ENCODE measurements around the gene CARD9.

The CARD9 gene

DNA sequence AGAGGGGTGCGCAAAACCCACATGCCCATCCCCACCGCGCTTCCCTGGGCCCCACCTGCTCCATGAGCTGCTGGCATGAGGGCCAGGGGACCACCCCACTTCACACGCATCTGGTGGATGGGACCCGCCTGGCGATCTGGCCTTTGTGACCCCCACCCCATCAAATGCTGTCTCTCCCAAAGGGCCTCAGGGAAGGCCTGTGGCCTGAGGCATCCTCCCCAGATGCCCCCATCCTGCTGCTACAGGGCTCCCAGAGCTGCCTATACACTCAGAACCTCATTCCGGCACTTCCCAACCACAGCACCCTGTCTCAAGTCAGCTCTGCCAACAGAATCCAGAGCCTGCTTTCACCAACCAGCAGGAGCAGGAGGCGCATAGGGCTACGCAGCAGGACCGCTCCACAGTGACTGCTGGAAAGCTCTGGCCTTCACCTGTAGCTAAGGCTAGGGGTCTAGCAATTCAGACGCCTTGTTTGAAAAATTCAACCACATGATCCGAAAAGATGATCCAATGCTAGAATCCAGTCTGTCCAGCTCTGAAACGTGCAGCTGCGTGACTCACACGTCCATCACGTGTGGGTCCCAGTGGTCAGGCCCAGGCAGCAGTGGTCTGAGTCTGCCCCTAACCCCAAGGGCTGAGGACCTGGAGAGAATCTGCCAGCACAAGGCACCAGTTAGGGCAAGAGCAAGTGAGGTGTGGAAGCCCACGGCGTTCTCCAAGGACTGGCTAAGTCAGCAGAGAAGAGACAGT is 27.9 kb upstream of the CARD9 start:
- DNase-seq (ENCODE audit: low read depth): no peak

DNA sequence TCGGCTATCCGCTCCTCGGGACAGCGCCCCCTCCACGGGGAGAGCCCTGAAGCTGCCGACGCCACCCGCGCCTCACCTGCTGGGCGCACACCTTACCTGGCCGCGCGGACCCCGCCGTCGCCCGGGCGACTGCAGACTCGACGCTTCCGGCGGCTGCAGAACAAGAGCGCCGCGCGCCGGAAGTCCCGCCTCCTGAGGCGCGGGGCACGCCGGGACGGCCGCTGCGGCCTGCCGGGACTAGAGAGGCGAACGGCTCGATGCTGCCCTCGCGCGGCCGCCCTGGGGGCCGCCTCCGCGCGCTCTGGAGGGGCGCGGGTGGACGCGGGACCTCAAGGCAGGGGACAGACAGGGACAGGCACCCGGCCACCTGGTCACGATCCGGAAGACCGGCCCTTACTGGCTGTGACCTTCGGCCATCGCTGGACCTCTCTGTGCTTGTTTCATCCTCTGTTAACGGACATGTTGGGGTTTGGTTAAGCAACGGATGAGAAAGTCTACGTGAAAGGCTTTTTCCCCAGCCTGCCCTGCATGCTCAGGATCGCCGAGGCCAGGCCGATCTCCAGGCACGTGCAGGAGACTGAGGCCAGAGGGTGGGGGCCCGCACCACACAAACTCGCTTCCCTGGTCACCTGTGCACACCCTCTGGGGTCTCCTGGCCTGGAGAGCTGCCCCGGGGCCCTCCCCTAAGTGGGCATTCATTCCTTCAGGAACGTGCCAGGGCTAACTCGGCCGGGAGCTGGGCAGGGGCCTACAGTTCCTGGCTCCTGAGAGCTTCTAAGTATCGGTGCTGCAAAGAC is 26.8 kb upstream of the CARD9 start, which contains the start of gene SNAPC4:
SNAPC4 (minus strand) TSS at position 133 of the 797 bp plus-strand sequence. CDS start 1,742 bp downstream, outside the sequence.
- peak; percentile 70 for DNase-seq (ENCODE audit: low read depth)

DNA sequence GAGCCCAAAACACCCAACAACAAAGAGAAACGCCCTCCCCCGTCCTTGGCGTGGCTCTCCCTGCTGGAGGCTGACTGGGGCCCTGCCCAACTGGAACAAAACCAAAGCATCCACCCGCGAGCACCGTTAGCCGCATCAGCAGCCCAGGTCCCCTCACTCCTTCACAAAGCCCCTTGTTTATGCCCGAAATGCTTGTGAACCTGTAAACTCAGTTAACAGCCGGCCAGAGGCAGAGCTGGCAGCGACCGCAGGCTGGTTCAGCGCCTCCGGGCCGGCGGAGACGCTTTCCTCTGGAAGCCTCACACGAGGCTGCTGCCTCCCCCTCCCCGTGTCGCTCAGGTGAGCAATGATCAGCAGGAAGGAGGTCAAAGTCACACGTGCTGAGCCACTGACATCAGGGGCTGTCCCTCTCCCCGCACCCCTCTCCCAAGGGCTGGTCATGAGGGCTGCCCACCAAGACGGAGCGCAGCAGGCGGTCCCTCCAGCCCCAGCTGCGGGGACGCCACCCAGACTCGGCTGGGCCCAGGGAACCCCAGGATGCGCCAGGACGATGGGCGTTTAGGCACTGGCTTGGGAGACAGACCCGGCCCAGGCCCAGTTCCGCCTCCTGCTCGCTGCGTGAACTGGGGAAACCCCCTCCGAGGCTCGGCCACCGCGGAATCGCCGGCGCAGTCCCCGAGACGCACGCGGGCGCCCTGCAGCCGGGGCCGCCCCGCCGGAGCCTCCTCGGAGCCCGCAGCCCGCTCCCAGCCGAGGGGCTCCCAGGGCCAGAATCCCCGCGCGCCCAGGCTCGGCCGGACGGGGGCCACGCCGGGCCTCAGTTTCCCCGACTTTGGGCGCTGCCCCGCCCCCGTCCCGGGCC is 25.9 kb upstream of the CARD9 start:
- DNase-seq (ENCODE audit: low read depth): no peak

DNA sequence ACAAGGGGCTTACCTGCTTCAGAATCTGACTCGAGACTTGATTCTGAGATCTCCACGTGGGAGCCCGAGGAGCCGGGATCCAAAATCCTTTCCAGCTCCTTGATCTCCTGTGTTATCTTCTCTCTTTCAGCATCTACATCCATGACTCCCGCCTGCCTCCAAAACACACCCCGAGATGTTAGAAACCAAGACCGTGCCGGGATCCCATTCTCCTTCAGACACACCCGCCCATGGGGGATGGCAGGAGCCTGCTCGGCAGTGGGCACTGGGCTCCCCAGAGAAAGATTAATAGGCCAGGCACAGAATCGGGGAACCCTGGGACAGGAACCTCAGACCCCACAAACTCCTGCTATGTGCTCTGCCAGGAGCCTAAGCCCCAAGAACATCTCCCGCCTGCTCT is 24.8 kb upstream of the CARD9 start:
- no peak for DNase-seq (ENCODE audit: low read depth)

DNA sequence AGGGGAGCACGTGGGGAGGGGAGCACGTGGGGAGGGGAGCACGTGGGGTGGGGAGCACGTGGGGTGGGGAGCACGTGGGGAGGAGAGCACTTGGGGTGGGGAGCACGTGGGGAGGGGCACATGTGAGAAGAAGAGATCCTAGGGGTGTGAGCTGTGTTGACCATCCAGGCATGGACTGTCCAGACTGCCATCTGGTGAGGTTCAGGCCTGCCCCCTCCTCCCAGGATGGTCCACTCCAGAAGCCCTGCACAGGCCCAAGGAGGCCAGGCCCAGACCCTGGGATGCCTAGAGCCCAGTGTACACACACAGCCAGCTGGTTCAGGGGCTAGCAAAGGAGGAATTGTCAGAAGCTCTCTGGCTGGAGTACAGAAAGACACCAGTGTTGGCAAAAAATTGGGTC is 24.2 kb upstream of the CARD9 start:
- DNase-seq (ENCODE audit: low read depth): no peak

DNA sequence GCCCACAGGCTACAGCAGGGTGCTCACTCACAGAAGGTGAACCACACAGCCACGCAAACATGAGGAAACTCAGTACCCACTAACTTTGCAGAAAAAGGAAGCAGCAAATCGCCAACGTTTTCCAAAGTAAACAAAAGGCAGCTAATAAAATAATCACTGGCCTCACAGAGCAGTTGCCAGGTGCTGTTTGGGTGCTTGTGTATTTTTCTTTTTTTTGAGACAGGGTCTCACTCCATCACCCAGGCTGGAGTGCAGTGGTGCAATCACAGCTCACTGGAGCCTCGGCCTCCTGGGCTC is 22.7 kb upstream of the CARD9 start:
- DNase-seq (ENCODE audit: low read depth): no peak

DNA sequence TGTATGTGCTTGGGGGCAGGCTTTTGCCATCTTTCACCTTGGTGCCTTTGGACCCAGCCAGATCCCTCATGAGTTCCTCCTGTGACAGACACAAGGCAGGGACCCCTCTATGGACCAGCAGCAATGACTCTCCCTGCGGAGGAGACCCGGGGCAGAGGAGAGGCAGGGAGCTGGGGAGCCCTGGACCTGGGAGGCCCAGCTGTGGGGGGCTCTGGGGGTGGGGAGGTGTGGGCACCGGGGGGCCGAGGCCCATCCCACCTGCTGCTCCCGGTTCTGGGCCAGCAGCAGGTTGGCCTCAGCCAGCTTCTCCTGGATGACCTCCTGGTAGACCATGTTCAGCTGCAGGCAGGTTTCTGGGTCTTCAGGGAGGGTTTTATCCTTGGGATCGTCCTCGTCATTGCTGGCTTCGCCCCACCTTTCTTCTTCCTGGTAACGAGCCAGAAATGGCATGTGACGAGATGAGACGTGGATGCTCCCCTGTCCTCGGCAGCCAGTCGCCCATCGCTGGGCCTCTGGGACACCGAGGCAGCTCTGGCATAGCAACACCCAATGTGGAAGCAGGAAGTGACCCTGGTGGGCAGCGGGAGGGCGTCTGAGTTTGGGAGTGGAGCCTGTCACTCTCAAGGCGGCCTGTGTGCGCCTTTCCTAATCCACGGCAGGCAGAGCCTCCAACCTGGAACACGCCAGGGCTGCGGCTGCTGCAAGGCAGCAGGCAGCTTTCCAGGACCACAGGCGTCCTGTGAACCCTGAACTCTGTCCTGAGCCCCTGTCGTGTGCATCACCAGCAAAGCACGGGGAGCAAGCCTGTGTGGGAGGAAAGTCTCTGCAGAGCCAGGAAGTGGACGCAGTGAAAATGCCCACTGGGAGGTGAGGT is 22.1 kb upstream of the CARD9 start:
- no peak for DNase-seq (ENCODE audit: low read depth)

DNA sequence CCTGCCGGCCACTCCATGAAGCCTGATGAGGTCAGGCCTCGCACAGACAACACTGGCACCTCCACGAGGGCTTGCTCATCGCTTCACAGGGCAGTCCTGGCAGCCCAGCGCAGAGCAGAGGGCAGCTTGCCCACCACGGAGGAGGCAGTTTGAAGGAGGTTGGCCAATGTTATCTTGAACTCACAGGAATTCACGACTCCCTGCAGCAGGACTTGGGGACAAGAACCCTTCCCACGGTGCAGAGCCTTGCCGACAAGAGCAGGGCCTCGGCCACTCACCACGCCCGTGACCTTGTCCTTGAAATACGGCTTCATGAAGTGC is 21.5 kb upstream of the CARD9 start:
- DNase-seq (ENCODE audit: low read depth): no peak

DNA sequence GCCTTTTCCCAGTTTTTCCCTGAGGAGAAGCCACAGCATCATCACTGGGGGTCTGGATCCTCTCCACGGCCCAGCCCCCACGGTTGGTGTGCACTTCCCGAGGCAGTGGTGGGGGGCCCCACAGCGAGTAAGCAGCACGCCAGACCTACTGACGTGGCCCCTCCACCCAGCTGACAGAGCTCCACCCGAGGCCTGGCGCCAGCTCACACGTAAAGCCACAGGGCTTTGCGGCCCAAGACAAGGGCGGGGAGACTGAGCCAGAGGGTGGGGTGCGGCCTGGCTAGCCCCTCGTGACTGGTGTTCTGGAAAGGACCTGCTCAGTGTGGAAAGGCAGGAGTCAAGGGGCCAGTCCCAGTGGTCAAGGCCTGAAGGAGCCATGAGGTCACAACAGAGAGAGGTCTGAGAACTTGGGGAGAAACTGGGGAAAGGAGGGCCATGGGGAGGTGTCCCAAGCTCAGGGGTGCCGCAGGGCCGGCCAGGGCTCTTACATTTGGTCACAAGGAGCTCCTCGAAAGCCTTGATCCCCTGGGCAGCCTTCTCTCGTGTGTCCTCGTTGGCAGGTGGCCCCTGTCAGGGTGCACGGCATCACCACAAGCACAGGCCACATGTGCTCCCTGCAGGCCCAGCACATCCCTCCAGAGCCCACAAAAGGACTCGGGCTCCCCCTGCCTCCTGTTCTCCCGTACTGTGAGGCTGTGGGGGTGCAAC is 21.0 kb upstream of the CARD9 start:
- DNase-seq (ENCODE audit: low read depth): no peak

DNA sequence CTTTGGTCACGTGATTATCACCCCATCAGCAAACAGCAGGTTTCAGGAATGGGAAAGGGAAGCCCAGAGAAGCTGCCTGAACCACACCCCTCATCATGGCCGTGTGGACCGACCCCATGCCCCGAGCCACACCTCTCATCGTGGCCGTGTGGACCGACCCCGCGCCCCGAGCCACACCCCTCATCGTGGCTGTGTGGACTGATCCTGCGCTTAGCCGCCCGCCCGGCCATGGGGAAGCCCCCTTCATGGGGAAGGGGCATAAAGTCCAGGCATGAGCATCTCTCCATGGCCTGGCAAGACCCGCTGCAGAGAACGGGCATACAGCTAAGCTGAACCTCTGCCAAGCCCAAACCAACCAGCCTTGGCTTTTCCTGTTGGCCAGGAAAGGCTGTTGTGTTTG is 20.1 kb upstream of the CARD9 start:
- DNase-seq (ENCODE audit: low read depth): no peak

DNA sequence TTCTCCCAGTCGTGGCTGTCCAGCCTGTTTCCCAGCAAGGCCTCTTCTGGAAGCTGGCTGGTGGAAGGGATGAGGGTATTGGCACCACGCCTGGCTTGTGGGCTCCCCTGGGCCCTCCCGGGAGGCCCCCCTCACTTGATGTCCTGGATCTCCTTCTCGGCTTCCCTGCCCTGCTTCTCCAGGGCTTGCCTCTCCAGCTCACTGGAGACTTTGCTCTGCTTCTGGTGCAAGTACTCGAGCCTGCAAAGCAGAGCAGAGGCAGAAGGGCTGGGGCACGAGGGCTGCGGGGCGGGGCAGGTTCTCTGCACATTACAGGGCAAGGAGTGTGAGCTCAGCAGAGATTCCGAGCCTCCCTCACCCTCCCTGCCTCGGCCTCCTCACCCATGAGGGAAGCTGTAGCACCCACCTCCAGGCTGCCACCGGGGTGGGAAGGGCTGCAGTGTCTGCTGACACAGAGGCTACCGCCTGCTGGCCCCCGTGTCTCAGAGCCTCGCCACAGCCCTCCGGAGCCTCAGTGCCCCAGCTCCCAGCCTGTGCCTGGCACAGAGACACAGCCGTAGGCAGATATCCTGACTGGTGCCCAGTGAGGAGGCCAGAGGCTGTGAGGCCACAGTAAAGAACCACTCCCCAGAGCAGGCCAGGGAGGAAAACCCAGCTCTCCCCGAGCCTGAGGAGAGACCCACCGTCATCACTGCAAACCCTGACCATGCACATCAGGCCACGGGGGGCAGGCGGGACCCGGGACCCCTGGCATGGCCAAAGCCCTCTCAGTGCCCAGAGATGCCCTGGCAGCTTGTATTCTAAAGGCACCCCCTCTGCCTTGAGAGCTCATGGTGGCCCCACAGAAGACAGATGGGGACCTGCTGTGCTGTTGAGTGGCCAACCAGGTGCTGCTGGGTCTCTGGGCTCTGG is 19.3 kb upstream of the CARD9 start:
- DNase-seq (ENCODE audit: low read depth): no peak

DNA sequence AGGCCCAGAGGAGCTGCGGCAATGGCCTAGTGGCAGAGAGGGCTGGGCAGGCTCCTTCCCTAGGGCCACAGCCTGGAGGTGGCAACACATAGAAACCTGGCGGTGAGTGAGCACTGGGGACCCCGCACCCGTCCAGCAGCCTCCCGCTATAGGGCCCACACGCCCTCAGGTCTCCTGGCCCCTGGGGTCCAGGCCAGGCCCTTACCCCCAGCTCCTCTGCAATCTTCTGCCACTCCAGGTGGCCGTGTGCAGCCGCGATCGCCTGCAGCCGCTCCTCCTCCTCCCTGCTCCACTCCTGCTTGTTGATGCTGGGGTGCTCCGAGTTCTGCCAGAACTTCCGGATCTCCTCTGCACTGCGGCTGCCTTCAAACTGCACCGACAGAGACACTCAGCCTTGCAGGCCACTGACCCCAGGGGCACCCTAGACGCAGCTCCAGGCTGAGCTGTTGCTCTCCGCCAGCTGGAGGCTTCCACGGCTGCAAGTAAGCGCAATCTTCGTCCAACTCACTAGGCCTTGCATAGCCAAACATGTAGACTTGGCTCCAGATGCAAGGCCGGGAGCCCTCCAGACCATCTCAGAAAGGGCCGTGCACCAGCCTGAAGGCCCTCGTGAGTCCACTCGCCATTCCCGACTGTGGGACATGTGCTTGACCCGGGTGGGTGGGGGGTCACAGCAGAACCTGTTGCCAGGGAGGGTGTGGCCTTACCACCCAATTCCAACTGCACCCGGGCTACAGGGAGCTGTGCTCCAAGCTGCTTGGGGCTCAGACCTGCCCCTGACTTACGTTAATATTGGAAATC is 18.5 kb upstream of the CARD9 start:
- no peak for DNase-seq (ENCODE audit: low read depth)

DNA sequence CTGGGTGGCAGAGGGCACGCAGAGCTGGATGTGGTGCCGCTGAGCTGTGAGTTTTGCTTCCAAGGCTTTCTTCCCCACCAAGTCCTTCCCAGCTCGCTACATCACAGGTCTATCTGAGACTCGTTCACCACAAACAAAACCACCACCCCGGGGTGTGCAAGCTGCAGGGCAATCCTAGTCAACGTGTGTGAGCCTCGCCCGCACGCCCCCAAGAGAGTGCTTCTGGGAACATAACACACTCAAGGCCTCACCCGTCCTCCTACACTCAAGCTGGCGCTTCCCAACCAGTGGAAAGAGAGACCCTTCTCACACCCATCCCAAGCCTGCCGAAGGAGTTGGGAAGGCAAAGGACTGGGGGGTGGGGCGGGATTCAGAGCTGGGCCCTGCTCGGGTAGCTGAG is 15.9 kb upstream of the CARD9 start:
- no peak for DNase-seq (ENCODE audit: low read depth)

DNA sequence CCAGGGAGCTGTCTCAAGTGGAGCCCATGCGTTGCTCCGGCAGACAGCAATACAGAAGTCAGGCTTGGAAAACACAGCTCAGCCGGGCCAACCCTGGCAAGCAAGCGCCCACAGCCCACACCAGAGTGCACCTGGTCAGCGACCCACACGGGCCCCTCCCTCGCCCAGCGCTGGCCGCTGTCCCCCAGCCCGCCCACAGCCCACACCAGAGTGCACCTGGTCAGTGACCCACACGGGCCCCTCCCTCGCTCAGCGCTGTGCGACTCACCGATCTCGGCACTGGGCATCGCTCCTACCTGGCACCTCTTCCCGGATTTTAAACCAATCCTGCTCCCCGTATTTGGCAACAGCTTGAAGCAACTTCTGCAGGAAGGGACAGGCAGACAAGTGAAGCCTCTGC is 13.7 kb upstream of the CARD9 start:
- DNase-seq (ENCODE audit: low read depth): no peak

DNA sequence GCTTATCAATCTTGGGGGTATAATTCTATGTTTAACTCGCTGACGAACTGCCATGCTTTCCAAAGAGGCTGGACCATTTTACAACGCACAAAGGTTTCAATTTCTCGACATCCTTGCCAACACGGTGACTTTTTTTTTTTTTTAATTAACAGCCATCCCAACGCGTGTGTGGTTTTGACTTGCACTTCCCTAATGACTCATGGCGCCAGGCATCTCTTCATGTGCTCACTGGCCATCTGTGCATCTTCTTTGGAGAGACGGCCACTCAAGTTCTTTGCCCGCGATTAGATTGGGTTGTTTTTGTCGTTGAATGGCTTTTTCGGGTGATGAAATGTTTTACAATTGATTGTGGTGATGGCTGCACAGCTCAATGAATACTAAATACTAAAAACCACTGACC is 12.5 kb upstream of the CARD9 start:
- no peak for DNase-seq (ENCODE audit: low read depth)

DNA sequence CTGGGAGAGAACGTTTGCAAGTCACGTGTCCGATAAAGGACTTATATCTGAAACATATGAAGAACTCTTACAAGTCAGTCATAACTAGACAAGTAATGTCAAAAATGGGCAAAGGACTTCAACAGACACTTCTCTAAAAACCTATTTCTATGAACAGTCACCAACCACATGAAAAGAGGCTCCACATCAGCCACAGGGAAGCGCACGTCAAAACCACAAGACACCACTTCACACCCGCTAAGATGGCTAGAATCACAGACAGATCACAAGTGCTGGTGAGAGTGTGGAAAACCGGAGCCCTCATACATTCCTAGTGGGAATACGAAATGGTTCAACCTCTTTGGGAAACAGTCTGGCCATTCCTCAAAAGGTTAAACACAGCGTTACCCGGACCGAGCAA is 11.5 kb upstream of the CARD9 start:
- no peak for DNase-seq (ENCODE audit: low read depth)

DNA sequence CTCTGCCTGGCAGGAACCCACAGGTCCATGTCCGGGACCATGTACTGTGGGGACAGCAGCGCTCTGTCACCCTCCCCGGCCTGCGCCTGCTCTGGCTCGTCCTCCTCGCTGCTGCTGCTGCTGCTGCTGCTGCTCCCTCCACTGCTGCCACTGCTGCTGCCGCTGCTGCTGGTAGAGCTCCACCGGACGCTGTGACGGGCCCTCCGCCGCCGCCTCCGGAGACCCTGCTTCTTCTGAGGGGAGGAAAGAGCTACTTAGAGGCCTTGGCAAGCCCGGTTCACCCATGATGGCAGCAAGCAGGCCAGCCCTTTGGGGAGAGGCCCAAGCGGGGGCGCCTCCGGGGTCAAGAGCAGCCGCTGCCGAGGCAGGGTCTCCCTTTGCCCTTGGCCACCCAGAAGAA is 10.0 kb upstream of the CARD9 start:
- no peak for DNase-seq (ENCODE audit: low read depth)

DNA sequence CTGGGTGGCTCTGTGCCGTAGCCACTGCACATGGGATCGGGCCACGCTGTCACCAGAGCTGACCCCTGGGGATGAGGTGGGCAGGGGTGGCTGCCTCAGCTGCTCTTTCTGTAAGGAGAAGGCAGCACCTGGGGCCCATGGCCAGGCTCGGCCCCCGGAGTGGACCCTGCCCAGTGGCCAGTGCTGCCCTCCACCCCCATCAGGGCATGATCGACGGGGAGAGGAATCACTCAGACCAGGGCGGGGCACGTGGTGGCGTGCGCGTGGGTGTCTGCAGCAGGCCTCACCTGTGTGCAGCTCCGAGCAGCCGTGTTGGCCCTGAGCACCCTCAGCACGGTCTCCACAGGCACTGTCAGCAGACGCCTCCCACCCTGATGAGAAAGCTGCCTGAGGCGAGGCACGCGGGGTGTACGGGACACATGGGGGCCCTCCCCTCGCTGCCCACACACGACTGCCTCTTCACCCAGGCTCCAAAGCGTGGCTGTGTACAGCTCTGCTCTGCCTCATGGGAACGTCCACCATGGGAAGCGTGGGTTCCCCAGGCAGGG is 8.6 kb upstream of the CARD9 start:
- no peak for DNase-seq (ENCODE audit: low read depth)

DNA sequence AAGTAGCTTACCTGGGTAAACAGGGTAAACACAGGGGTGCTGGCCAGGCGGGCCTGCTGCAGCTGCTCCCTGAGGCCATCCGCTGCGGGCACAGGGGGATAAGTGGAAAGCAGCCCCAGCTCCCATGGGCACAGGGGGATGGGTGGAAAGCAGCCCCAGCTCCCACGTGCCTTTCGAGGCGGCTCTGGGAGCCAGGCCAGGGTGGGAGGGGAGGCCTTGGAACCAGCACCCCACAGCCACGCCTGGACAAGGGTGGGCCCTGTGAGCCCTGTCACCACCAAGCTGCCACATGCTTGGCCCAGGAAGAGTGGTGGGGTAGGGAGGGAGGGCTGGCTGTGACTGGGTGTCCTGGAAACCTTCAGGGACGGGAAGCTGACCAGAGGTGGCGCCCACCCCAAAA is 7.8 kb upstream of the CARD9 start:
- DNase-seq (ENCODE audit: low read depth): no peak
